GM19023 (cell line): ENCODE measurements around the gene KRT36.

Experiments
- ATAC-seq: cut with Tn5 transposase; IDR thresholded peaks from one replicate; pipeline ENCODE4 v1.9.1; 2021; ENCODE audit warnings: mild to moderate bottlenecking, moderate library complexity; ENCODE audit not compliant: unreplicated experiment

Gene KRT36

GRCh38 chr17:41489531-41489930, at the start of gene KRT36:
Gene KRT36 (minus strand): TSS chr17:41489910. CDS start chr17:41489864, 46 bp downstream.
- no peak for ATAC-seq

- ATAC-seq = no peak
Measured at GRCh38 chr17:41539071-41539492, 49.4 kb upstream of the KRT36 start.

- ATAC-seq = no peak
Measured at GRCh38 chr17:41538565-41538991, 48.9 kb upstream of the KRT36 start.

GRCh38 chr17:41537990-41538389, 48.3 kb upstream of the KRT36 start:
- no peak for ATAC-seq

- no peak for ATAC-seq
Measured at GRCh38 chr17:41537614-41537954, 47.9 kb upstream of the KRT36 start.

- no peak for ATAC-seq
Measured at GRCh38 chr17:41536741-41537613, 47.3 kb upstream of the KRT36 start.

GRCh38 chr17:41535764-41536481, 46.2 kb upstream of the KRT36 start:
- no peak for ATAC-seq

GRCh38 chr17:41534899-41535546, 45.3 kb upstream of the KRT36 start:
- no peak for ATAC-seq

GRCh38 chr17:41533613-41534012, 43.9 kb upstream of the KRT36 start:
- ATAC-seq = no peak

GRCh38 chr17:41532947-41533570, 43.3 kb upstream of the KRT36 start:
- no peak for ATAC-seq

- ATAC-seq = no peak
Measured at GRCh38 chr17:41531993-41532392, 42.3 kb upstream of the KRT36 start.

GRCh38 chr17:41530062-41531048, 40.6 kb upstream of the KRT36 start:
- ATAC-seq = no peak

GRCh38 chr17:41529491-41529915, 39.8 kb upstream of the KRT36 start:
- no peak for ATAC-seq

GRCh38 chr17:41528959-41529353, 39.2 kb upstream of the KRT36 start:
- ATAC-seq = no peak

GRCh38 chr17:41527063-41528023, 37.6 kb upstream of the KRT36 start:
- ATAC-seq = no peak

GRCh38 chr17:41524261-41524660, 34.6 kb upstream of the KRT36 start:
- ATAC-seq = no peak

GRCh38 chr17:41523787-41524186, 34.1 kb upstream of the KRT36 start:
- ATAC-seq = no peak

- no peak for ATAC-seq
Measured at GRCh38 chr17:41523225-41523593, 33.5 kb upstream of the KRT36 start.
